ENCODE results near the gene SETD6. TPM values are rescaled to one million over a fixed set of nuclear protein-coding genes. Genes with fewer than 3 reads are reported as not detected.

The SETD6 gene
- total and polyA plus RNA-seq, 2 experiments from 2014 or later = 39.7 to 54.0 TPM

DNA sequence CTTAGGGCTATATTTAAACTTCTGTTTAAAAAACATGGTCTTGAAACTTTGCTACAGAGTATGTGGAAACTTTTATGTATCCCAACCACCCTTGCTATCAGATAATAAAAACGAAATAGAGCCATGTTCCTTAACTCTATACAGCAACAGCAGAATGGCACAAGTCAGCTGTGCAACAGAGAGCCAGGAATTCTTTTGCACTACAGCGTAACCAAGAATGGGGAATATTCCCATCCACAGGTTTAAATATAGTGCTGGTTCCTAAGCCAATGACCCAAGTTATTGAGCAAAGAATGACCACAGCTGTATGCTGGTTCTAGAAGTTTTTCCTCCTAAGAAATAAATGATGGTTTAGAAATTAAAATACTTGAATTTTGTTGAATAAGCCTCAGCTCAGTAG lies 33.1 kb downstream of the SETD6 start:
- no peak for ATAC-seq
- peaks cover 68% of the 10 kb centered on the region for H3K36me3 ChIP-seq (ENCODE audit: insufficient read depth)

More for the DNA sequence above, 33.1 kb downstream of the SETD6 start:
- H4K20me1 ChIP-seq (replicated peaks; ENCODE audit: insufficient read depth) = peaks cover 4% of the 10 kb centered on the region
- no peak overlapping the region for H2AFZ ChIP-seq
- H3K4me1 ChIP-seq (ENCODE audit: insufficient read depth) = no peaks in the 10 kb centered on the region
- peaks cover 90% of the 10 kb centered on the region for H3K36me3 Mint-ChIP-seq (ENCODE audit: low read depth)
- no peaks in the 10 kb centered on the region for H3K79me2 ChIP-seq (replicated peaks; ENCODE audit: insufficient read depth)
- no peaks in the 10 kb centered on the region for H3K9me2 ChIP-seq (ENCODE audit: insufficient read depth)
- H3K27me3 Mint-ChIP-seq (ENCODE audit: insufficient read depth, low read depth, poor library complexity) = peaks cover 6% of the 10 kb centered on the region
- H3K9me3 Mint-ChIP-seq = no peaks in the 10 kb centered on the region
- no peak for DNase-seq (ENCODE audit: low spot score)
- no peak for TF ChIP-seq ZNF331 (CRISPR knock-in tag; IDR thresholded peaks at IDR 0.05; ENCODE audit: low read depth)
- TF ChIP-seq STAT1 (IDR thresholded peaks at IDR 0.05; ENCODE audit: unreplicated experiment) = no peak
- no peak for TF ChIP-seq EZH2phosphoT487 (IDR thresholded peaks at IDR 0.05; ENCODE audit: unreplicated experiment)
- no peak for TF ChIP-seq POLR2AphosphoS5 (IDR thresholded peaks at IDR 0.05; ENCODE audit: low read depth)
- TF ChIP-seq, protein P1, sequence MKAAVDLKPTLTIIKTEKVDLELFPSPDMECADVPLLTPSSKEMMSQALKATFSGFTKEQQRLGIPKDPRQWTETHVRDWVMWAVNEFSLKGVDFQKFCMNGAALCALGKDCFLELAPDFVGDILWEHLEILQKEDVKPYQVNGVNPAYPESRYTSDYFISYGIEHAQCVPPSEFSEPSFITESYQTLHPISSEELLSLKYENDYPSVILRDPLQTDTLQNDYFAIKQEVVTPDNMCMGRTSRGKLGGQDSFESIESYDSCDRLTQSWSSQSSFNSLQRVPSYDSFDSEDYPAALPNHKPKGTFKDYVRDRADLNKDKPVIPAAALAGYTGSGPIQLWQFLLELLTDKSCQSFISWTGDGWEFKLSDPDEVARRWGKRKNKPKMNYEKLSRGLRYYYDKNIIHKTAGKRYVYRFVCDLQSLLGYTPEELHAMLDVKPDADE (IDR thresholded peaks at IDR 0.05) = no peak
- TF ChIP-seq, protein P2, sequence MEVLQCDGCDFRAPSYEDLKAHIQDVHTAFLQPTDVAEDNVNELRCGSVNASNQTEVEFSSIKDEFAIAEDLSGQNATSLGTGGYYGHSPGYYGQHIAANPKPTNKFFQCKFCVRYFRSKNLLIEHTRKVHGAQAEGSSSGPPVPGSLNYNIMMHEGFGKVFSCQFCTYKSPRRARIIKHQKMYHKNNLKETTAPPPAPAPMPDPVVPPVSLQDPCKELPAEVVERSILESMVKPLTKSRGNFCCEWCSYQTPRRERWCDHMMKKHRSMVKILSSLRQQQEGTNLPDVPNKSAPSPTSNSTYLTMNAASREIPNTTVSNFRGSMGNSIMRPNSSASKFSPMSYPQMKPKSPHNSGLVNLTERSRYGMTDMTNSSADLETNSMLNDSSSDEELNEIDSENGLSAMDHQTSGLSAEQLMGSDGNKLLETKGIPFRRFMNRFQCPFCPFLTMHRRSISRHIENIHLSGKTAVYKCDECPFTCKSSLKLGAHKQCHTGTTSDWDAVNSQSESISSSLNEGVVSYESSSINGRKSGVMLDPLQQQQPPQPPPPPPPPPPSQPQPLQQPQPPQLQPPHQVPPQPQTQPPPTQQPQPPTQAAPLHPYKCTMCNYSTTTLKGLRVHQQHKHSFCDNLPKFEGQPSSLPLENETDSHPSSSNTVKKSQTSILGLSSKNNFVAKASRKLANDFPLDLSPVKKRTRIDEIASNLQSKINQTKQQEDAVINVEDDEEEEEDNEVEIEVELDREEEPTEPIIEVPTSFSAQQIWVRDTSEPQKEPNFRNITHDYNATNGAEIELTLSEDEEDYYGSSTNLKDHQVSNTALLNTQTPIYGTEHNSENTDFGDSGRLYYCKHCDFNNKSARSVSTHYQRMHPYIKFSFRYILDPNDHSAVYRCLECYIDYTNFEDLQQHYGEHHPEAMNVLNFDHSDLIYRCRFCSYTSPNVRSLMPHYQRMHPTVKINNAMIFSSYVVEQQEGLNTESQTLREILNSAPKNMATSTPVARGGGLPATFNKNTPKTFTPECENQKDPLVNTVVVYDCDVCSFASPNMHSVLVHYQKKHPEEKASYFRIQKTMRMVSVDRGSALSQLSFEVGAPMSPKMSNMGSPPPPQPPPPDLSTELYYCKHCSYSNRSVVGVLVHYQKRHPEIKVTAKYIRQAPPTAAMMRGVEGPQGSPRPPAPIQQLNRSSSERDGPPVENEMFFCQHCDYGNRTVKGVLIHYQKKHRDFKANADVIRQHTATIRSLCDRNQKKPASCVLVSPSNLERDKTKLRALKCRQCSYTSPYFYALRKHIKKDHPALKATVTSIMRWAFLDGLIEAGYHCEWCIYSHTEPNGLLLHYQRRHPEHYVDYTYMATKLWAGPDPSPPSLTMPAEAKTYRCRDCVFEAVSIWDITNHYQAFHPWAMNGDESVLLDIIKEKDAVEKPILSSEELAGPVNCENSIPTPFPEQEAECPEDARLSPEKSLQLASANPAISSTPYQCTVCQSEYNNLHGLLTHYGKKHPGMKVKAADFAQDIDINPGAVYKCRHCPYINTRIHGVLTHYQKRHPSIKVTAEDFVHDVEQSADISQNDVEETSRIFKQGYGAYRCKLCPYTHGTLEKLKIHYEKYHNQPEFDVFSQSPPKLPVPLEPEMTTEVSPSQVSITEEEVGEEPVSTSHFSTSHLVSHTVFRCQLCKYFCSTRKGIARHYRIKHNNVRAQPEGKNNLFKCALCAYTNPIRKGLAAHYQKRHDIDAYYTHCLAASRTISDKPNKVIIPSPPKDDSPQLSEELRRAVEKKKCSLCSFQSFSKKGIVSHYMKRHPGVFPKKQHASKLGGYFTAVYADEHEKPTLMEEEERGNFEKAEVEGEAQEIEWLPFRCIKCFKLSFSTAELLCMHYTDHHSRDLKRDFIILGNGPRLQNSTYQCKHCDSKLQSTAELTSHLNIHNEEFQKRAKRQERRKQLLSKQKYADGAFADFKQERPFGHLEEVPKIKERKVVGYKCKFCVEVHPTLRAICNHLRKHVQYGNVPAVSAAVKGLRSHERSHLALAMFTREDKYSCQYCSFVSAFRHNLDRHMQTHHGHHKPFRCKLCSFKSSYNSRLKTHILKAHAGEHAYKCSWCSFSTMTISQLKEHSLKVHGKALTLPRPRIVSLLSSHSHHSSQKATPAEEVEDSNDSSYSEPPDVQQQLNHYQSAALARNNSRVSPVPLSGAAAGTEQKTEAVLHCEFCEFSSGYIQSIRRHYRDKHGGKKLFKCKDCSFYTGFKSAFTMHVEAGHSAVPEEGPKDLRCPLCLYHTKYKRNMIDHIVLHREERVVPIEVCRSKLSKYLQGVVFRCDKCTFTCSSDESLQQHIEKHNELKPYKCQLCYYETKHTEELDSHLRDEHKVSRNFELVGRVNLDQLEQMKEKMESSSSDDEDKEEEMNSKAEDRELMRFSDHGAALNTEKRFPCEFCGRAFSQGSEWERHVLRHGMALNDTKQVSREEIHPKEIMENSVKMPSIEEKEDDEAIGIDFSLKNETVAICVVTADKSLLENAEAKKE (CRISPR knock-in tag; IDR thresholded peaks at IDR 0.05) = no peak
- TF ChIP-seq ZNF114 (CRISPR knock-in tag; IDR thresholded peaks at IDR 0.05) = no peak
- no peak for TF ChIP-seq CTCF (conservative IDR thresholded peaks at IDR 0.05; ENCODE audit: low read depth in 2 of 2)
- TF ChIP-seq, protein P3, sequence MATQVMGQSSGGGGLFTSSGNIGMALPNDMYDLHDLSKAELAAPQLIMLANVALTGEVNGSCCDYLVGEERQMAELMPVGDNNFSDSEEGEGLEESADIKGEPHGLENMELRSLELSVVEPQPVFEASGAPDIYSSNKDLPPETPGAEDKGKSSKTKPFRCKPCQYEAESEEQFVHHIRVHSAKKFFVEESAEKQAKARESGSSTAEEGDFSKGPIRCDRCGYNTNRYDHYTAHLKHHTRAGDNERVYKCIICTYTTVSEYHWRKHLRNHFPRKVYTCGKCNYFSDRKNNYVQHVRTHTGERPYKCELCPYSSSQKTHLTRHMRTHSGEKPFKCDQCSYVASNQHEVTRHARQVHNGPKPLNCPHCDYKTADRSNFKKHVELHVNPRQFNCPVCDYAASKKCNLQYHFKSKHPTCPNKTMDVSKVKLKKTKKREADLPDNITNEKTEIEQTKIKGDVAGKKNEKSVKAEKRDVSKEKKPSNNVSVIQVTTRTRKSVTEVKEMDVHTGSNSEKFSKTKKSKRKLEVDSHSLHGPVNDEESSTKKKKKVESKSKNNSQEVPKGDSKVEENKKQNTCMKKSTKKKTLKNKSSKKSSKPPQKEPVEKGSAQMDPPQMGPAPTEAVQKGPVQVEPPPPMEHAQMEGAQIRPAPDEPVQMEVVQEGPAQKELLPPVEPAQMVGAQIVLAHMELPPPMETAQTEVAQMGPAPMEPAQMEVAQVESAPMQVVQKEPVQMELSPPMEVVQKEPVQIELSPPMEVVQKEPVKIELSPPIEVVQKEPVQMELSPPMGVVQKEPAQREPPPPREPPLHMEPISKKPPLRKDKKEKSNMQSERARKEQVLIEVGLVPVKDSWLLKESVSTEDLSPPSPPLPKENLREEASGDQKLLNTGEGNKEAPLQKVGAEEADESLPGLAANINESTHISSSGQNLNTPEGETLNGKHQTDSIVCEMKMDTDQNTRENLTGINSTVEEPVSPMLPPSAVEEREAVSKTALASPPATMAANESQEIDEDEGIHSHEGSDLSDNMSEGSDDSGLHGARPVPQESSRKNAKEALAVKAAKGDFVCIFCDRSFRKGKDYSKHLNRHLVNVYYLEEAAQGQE (IDR thresholded peaks at IDR 0.05; ENCODE audit: unreplicated experiment) = no peak
- TF ChIP-seq CREB1 (CRISPR knock-in tag; IDR thresholded peaks at IDR 0.05; ENCODE audit: low read depth) = no peak
- no peak for TF ChIP-seq EZH2 (IDR thresholded peaks at IDR 0.05; ENCODE audit: low read depth, unreplicated experiment)
- TF ChIP-seq NANOG (IDR thresholded peaks at IDR 0.05; ENCODE audit: borderline replicate concordance) = no peak
- TF ChIP-seq JUNB (IDR thresholded peaks at IDR 0.05; ENCODE audit: unreplicated experiment) = no peak
- no peak overlapping the region for H3K4me2 ChIP-seq
- no peak overlapping the region for H3K27ac Mint-ChIP-seq
- no peak overlapping the region for H3K4me3 ChIP-seq
- no peaks in the 10 kb centered on the region for H3K27me3 ChIP-seq (ENCODE audit: insufficient read depth)
- no peak overlapping the region for H3K27ac ChIP-seq (ENCODE audit: low read depth)
- H3K4me3 Mint-ChIP-seq = no peak overlapping the region
- no peaks in the 10 kb centered on the region for H3F3A ChIP-seq (replicated peaks; ENCODE audit: low read depth)
- no peaks in the 10 kb centered on the region for H3K4me1 Mint-ChIP-seq

Measured in GM23338 (cell line).